ENCODE measurements around the gene IFNL3. TPM values are rescaled to one million over a fixed set of nuclear protein-coding genes. Genes with fewer than 3 reads are reported as not detected.

Gene IFNL3
- total RNA-seq, 1 donor from 2014 or later: not detected

DNA sequence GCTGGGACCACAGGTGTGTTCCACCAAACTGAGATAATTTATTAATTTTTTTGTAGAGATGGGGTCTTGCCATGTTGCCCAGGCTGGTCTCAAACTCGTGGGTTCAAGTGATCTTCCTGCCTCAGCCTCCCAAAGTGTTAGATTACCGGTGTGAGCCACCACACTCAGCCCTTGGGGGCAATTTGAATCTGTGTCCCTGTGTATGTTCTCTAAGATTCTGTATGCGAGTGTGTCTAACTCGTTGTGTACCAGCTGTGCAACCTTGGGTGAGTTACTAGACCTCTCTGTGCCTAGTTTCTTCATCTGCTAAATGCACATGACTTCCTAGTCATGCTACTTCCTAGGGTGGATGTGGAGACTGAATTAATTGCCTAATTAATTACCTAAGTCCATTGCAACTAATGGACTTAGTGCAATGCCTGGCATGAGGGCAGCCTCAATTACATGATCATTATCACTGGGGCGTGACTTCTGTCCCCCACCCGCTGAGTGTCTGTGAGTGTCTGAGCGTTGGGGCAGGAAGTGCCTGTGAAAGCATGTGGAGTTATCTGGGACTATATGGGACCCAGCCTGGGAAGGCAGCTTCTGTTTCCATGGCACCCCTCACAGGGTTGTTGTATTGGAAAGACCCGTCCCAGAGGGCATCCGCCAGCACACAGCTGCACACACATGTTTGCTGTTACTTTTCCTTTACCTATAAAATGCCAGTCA is 49.8 kb downstream of the IFNL3 start:
- intact Hi-C loops (cut with micrococcal nuclease): no loop called here

GRCh38 chr19:39193803-39194202 is 51.0 kb downstream of the IFNL3 start:
- intact Hi-C loops (cut with micrococcal nuclease): no loop called here

Other genes with a start within 250 kb of the IFNL3 start
- not detected in 2 replicates for gene FBXO27, start 212.5 kb downstream of the IFNL3 start, total RNA-seq
- gene ACP7, start 160.6 kb downstream of the IFNL3 start, total RNA-seq: not detected in 2 replicates
- gene PAK4, start 119.2 kb downstream of the IFNL3 start, total RNA-seq: 17.2 and 17.4 TPM in 2 replicates
- not detected in 2 replicates for gene NCCRP1, start 48.0 kb downstream of the IFNL3 start, total RNA-seq
- gene SYCN, start 40.7 kb downstream of the IFNL3 start, total RNA-seq: not detected in 2 replicates
- not detected in 2 replicates for gene IFNL4, start 3.9 kb upstream of the IFNL3 start, total RNA-seq
- gene IFNL2, start 23.4 kb upstream of the IFNL3 start, total RNA-seq: not detected in 2 replicates
- not detected in 2 replicates for gene IFNL1, start 51.4 kb upstream of the IFNL3 start, total RNA-seq
- gene LRFN1, start 75.9 kb upstream of the IFNL3 start, total RNA-seq: 2.8 and 3.6 TPM in 2 replicates
- 508 and 516 TPM in 2 replicates for gene GMFG, start 91.0 kb upstream of the IFNL3 start, total RNA-seq
- 55.5 and 56.0 TPM in 2 replicates for gene SAMD4B, start 97.4 kb upstream of the IFNL3 start, total RNA-seq
- gene PAF1, start 146.1 kb upstream of the IFNL3 start, total RNA-seq: 42.7 and 44.2 TPM in 2 replicates
- 41.5 and 46.8 TPM in 2 replicates for gene MED29, start 146.4 kb upstream of the IFNL3 start, total RNA-seq
- 74.5 and 80.1 TPM in 2 replicates for gene ZFP36, start 161.8 kb upstream of the IFNL3 start, total RNA-seq
- gene PLEKHG2, start 167.7 kb upstream of the IFNL3 start, total RNA-seq: 66.5 and 70.5 TPM in 2 replicates
- 1,962 and 2,021 TPM in 2 replicates for gene RPS16, start 190.9 kb upstream of the IFNL3 start, total RNA-seq
- 172 and 181 TPM in 2 replicates for gene SUPT5H, start 200.6 kb upstream of the IFNL3 start, total RNA-seq
- gene TIMM50, start 235.8 kb upstream of the IFNL3 start, total RNA-seq: 67.6 and 68.0 TPM in 2 replicates

All from T-helper 1 cell treated with Interleukin-12 subunit alpha and Interleukin-12 subunit beta and Interleukin-4 antibody, amounts not matched to agents 30 ng/mL and 1 ng/mL, for 36 hours (primary cell).